GM21619 (cell line): ENCODE measurements around the gene OXNAD1.

Source experiments
- ATAC-seq: cut with Tn5 transposase; IDR thresholded peaks from one replicate; pipeline ENCODE4 v1.9.1; 2021; ENCODE audit not compliant: unreplicated experiment

The OXNAD1 gene

DNA sequence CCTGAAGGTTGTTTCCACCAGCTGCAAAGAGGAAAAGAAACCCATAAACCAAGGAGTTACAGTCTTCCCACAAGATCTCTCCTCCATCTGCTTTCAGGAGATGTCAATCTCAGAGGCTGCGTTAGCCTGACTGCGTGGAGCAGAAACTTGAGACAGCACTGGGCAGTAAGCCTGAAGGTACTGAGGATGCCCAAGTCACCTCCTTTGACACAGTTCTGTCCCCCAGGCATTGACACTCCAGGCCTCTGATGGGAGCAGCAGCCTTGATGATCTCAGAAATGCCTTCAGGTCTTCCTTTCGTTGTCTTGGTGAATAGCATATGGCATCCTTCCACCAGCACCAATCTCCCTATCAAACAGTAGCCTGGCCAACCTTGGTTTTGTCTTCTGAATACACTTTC, 89.3 kb downstream of the OXNAD1 start:
- no peak for ATAC-seq
